ENCODE results near the gene SYAP1. TPM values are rescaled to one million over a fixed set of nuclear protein-coding genes. Genes with fewer than 3 reads are reported as not detected.
A peak's percentile ranks its signal among the peaks of the same experiment; 100 is the strongest.

SYAP1 gene
- total and polyA plus RNA-seq, 9 of the 15 experiments (the other 6 are each of a cell fraction or from before 2014, with no cell fraction given), result 5.7 to 35.3 (median 27.6) TPM

GRCh38 chrX:16719334-16720084, at the start of gene SYAP1 (continued):
- no peak for TF ChIP-seq REST (IDR thresholded peaks at IDR 0.05; ENCODE audit: borderline replicate concordance)
- no peak for TF ChIP-seq REST (CRISPR knock-in tag; IDR thresholded peaks at IDR 0.05; ENCODE audit: low read depth)
- TF ChIP-seq ZNF408 (CRISPR knock-in tag; IDR thresholded peaks at IDR 0.05; ENCODE audit: low read depth), result no peak
- TF ChIP-seq ARHGAP35 (IDR thresholded peaks at IDR 0.05; ENCODE audit: partially characterized antibody), result no peak
- TF ChIP-seq ZBTB43 (CRISPR knock-in tag; IDR thresholded peaks at IDR 0.05), result no peak
- TF ChIP-seq ZNF224 (CRISPR knock-in tag; IDR thresholded peaks at IDR 0.05), result no peak
- TF ChIP-seq BRF2 (IDR thresholded peaks at IDR 0.05; ENCODE audit: borderline replicate concordance, insufficient read depth, insufficient read length), result no peak
- no peak for TF ChIP-seq HNRNPL (IDR thresholded peaks at IDR 0.05; ENCODE audit: low read depth, low read length)
- no peak for TF ChIP-seq ZNF551 (CRISPR knock-in tag; IDR thresholded peaks at IDR 0.05)
- TF ChIP-seq MXD1 (CRISPR knock-in tag; IDR thresholded peaks at IDR 0.05; ENCODE audit: borderline replicate concordance, poor library complexity, severe bottlenecking), result no peak
- no peak for TF ChIP-seq ZNF77 (CRISPR knock-in tag; IDR thresholded peaks at IDR 0.05)
- TF ChIP-seq SREBF1 (IDR thresholded peaks at IDR 0.05; ENCODE audit: borderline replicate concordance, low read depth, low read length), result no peak
- TF ChIP-seq COPS2 (conservative IDR thresholded peaks at IDR 0.05), result no peak
- TF ChIP-seq ZNF232 (CRISPR knock-in tag; IDR thresholded peaks at IDR 0.05), result no peak
- peak; percentile 39; the same call in 1 of the 2 replicates for TF ChIP-seq ELF2 (CRISPR knock-in tag; IDR thresholded peaks at IDR 0.05)
- TF ChIP-seq SRF (CRISPR knock-in tag; IDR thresholded peaks at IDR 0.05), result peak in 1 of 2 experiments; percentile 9; a peak in 1 of 4 replicates
- no peak for TF ChIP-seq ZNF347 (CRISPR knock-in tag; IDR thresholded peaks at IDR 0.05; ENCODE audit: low read depth)

Data from K562 (cell line).